Skin of body (tissue), 2 donors: ENCODE results near the gene MRPL37. TPM values are rescaled to one million over a fixed set of nuclear protein-coding genes. Genes with fewer than 3 reads are reported as not detected.
"Not testable (repeated sequence)": the region's sequence is repeated elsewhere in the genome, so short reads cannot be mapped to it uniquely, and the experiment has no call there.

Experiments used
- DNase-seq: peaks from one replicate; lab custom pipeline; 2025; lab: John Stamatoyannopoulos, UW
- total RNA-seq: library from RNA; depleted of rRNA; stranded (reverse); fragments of >200 nt; gene quantifications from one replicate; pipeline ENCODE4 v1.2.3, GENCODE V29; 2014

MRPL37 gene
- total RNA-seq, 1 donor from 2014 or later: 26.2 TPM

DNA sequence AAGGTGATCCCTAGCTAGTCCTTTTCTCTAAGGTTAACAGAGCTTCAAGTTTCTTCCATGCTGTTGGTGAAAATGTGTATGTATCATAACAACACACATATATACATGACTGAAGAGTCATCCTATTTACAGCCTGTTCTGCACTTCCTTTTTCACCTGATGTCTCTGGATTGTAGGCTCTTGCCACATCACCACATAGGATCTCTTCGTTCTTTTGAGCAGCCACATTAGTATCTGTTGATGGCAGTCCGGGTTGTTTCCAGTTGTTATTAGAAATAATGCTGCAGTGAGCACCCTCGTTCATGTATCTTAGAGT is 19.7 kb downstream of the MRPL37 start:
- no peak for DNase-seq

GRCh38 chr1:54220004-54220811 is 20.2 kb downstream of the MRPL37 start:
- no peak for DNase-seq

GRCh38 chr1:54221113-54221834 is 21.3 kb downstream of the MRPL37 start:
- no peak for DNase-seq

GRCh38 chr1:54221867-54222484 is 22.0 kb downstream of the MRPL37 start:
- DNase-seq: no peak

GRCh38 chr1:54222711-54223110 is 22.7 kb downstream of the MRPL37 start:
- no peak for DNase-seq

- no peak for DNase-seq
These were observed 23.7 kb downstream of the MRPL37 start for GRCh38 chr1:54223441-54224202.

DNA sequence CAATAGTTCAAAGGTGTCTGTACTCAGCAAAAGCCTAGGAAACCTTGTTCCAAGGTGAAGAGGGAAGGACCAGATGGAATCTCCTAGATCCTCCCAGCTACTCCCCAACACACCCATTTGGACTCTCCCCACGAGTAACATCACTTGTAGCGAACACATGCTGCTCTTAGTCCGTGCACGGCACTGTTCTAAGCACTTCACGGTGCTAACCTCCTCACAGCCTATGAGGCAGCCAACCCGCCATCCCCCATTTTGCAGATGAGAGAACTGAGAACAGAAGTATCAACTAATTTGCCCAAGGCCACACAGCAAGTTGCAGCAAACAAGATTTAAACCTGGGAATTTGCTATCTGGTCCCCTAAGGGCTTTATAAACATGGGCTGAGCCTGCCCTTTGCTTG is 24.3 kb downstream of the MRPL37 start:
- DNase-seq: no peak

DNA sequence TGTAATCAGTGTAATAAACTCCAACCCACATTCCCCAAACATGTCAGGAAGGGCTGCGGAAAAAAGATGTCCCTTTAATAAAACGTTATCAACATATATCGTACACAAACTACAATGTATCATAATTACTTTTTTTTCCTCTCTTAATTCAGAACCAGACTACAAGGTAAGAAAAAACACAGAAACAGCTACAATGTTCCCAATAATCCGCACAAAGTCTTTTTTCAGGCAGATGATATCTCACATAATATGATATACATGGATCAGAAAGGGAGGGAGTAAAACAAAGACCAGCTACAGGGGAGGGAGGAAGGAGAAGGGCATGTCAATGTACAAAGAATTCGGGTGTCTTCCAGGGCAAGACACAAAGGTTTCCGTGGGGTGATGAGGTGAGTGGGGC is 25.4 kb downstream of the MRPL37 start:
- DNase-seq: no peak

DNA sequence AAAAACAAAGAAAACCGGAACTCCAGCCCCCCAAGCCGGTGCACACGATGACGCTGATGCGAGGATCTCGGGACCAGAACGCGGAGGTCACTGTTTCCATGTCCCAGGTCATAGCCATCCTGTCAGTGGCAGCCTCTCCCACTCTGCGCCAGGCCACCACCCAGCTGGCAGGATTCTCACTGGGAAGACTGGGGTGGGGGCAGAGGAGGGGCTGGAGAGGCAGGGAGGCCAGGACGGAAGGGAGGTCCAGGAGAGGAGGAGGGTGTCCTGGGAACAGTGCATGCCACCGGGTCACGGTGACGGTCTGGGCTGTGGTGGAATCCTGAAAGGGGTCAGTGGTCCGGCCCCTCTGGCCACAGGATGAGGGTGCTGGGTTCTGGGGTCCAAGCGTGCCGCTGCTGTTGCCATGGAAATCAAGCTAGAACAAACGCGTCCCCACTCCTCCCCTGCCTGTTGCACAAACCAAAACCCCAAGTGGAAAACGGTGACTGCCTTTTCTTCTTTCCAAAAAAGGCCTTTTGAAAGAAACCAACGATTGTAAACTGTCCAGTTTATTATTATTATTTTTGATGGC is 26.1 kb downstream of the MRPL37 start:
- DNase-seq: no peak

GRCh38 chr1:54227091-54227602 is 27.2 kb downstream of the MRPL37 start:
- no peak for DNase-seq

- DNase-seq: no peak
These were observed 27.9 kb downstream of the MRPL37 start for GRCh38 chr1:54227891-54228310.

DNA sequence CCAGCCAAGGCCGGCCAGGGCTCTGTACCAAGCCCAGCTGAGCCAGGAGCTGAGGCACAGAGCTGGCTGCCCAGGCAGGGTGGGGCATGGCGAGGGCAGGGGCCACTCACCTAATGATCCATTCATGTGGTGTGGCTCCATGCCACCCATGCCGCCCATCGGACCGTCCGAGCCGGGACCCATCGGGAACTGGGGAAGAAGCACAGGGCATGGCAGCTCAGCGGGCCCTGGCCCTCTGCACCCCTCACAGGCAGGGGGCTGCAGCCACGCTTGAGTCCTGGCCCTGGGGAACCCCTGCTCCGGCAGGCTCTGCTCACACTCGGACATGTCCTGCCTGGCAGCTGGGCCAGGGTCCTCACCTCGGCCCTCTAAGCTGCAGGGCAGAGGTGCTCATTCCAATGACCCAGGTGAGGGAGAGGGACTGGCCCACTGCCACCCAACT is 28.7 kb downstream of the MRPL37 start:
- DNase-seq: no peak

- no peak for DNase-seq
These were observed 29.4 kb downstream of the MRPL37 start for GRCh38 chr1:54229281-54229891.

- DNase-seq: no peak
These were observed 30.8 kb downstream of the MRPL37 start for GRCh38 chr1:54230507-54231339.

- DNase-seq: not testable (repeated sequence)
These were observed 33.2 kb downstream of the MRPL37 start for GRCh38 chr1:54233196-54233595.

DNA sequence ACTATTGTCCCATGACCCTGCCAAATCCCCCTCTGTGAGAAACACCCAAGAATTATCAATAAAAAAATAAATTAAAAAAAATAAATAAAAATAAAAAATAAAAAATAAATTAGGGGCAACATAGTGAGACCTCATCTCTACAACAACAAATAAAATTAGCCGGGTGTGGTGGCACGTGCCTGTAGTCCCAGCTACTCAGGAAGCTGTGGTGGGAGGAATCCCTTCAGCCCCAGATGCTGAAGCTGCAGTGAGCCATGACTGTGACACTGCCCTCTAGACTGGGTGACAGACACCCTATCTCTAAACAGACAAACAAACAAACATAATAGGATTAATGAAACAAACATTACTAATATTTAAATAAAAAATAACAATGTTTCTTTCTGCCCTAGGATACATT is 34.3 kb downstream of the MRPL37 start:
- DNase-seq: no peak

- no peak for DNase-seq
These were observed 37.6 kb downstream of the MRPL37 start for GRCh38 chr1:54237586-54237985.

GRCh38 chr1:54238353-54239034 is 38.5 kb downstream of the MRPL37 start:
- DNase-seq: no peak

- no peak for DNase-seq
These were observed 39.0 kb downstream of the MRPL37 start for GRCh38 chr1:54239035-54239383.
